AG10803 (cell line): ENCODE measurements around the gene FAT3.

ENCODE experiments used
- DNase-seq: peaks from one replicate; pipeline ENCODE4 v3.0.0; 2010; ENCODE audit warnings: low read depth
- H3K4me3 ChIP-seq: 2 replicates; pipeline ENCODE4 v1.5.1; 2011; ENCODE audit warnings: mild to moderate bottlenecking, low read length, control low read depth
- CTCF ChIP-seq: conservative IDR thresholded peaks from 2 replicates; pipeline ENCODE4 v1.5.1; 2011; ENCODE audit warnings: mild to moderate bottlenecking, low read length, control low read depth, inconsistent platforms

FAT3 gene

GRCh38 chr11:92224407-92225124 is at the start of gene FAT3:
Gene FAT3, plus strand, starts transcription at chr11:92224818. Its CDS starts 127,295 bp downstream, at chr11:92352113.
- H3K4me3 ChIP-seq: peak within 1 kb of the TSS; percentile 65
- peak; percentile 64 for DNase-seq

GRCh38 chr11:92179017-92179670 is 45.5 kb upstream of the FAT3 start:
- DNase-seq: no peak
- no peak for TF ChIP-seq CTCF
- no peak overlapping the region for H3K4me3 ChIP-seq

More at GRCh38 chr11:92224407-92225124, at the start of gene FAT3:
- TF ChIP-seq CTCF: no peak

GRCh38 chr11:92180226-92180625 is 44.4 kb upstream of the FAT3 start:
- no peak overlapping the region for H3K4me3 ChIP-seq
- no peak for DNase-seq
- TF ChIP-seq CTCF: no peak

- no peak overlapping the region for H3K4me3 ChIP-seq
- TF ChIP-seq CTCF: no peak
- peak; percentile 66 for DNase-seq
Measured at GRCh38 chr11:92180664-92181251, 43.9 kb upstream of the FAT3 start.

GRCh38 chr11:92190535-92191206 is 33.9 kb upstream of the FAT3 start:
- H3K4me3 ChIP-seq: no peak overlapping the region
- no peak for TF ChIP-seq CTCF
- no peak for DNase-seq

GRCh38 chr11:92192141-92192540 is 32.5 kb upstream of the FAT3 start:
- DNase-seq: no peak
- no peak overlapping the region for H3K4me3 ChIP-seq
- TF ChIP-seq CTCF: no peak
